MM.1S (cell line): Measurements from ENCODE around the gene KRTAP6-1.

Experiments
- DNase-seq: peaks from one replicate; pipeline ENCODE4 v3.0.0-alpha.2; 2015
- H2AFZ ChIP-seq: fragments of 300-600 bp; sonication (generic); 2 replicates; pipeline ENCODE4 v1.6.0; 2016; ENCODE audit warnings: antibody characterized with exemption, low read length
- H3F3A ChIP-seq: fragments of 300-600 bp; sonication (generic); 2 replicates; pipeline ENCODE4 v1.6.1; 2016; ENCODE audit warnings: mild to moderate bottlenecking, antibody characterized with exemption, low read length, moderate library complexity, mixed read lengths; ENCODE audit not compliant: insufficient read depth
- H3K27ac ChIP-seq: fragments of 300-600 bp; sonication (generic); 2 replicates; pipeline ENCODE4 v1.5.1; 2016; ENCODE audit warnings: mild to moderate bottlenecking, low read length
- H3K27me3 ChIP-seq: fragments of 300-600 bp; sonication (generic); replicated peaks from 2 replicates; pipeline ENCODE4 v1.6.0; 2016; ENCODE audit warnings: low read length; ENCODE audit not compliant: insufficient read depth
- H3K36me3 ChIP-seq: fragments of 300-600 bp; sonication (generic); replicated peaks from 2 replicates; pipeline ENCODE4 v1.6.1; 2016; ENCODE audit warnings: mild to moderate bottlenecking, low read length, mixed read lengths; ENCODE audit not compliant: insufficient read depth
- H3K4me1 ChIP-seq: fragments of 300-600 bp; sonication (generic); 2 replicates; pipeline ENCODE4 v1.6.1; 2016; ENCODE audit warnings: low read length, mixed read lengths
- H3K4me2 ChIP-seq: fragments of 300-600 bp; sonication (generic); 2 replicates; pipeline ENCODE4 v1.6.0; 2016; ENCODE audit warnings: low read depth, low read length
- H3K4me3 ChIP-seq: fragments of 300-600 bp; sonication (generic); 2 replicates; pipeline ENCODE4 v1.5.1; 2016; ENCODE audit warnings: low read length, mixed read lengths
- H3K79me2 ChIP-seq: fragments of 300-600 bp; sonication (generic); 2 replicates; pipeline ENCODE4 v1.6.1; 2016; ENCODE audit warnings: mixed run types, low read length, mixed read lengths
- H3K9ac ChIP-seq: fragments of 300-600 bp; sonication (generic); 2 replicates; pipeline ENCODE4 v1.6.1; 2016; ENCODE audit warnings: low read length, mixed read lengths
- H3K9me2 ChIP-seq: fragments of 300-600 bp; sonication (generic); replicated peaks from 2 replicates; pipeline ENCODE4 v1.6.1; 2016; ENCODE audit warnings: mild to moderate bottlenecking, low read length, mixed read lengths; ENCODE audit not compliant: insufficient read depth
- H3K9me3 ChIP-seq: fragments of 300-600 bp; sonication (generic); replicated peaks from 2 replicates; pipeline ENCODE4 v1.6.1; 2016; ENCODE audit warnings: mild to moderate bottlenecking, low read length, mixed read lengths; ENCODE audit not compliant: insufficient read depth
- H4K20me1 ChIP-seq: fragments of 300-600 bp; sonication (generic); 2 replicates; pipeline ENCODE4 v1.6.1; 2016; ENCODE audit warnings: mild to moderate bottlenecking, low read length, moderate library complexity, mixed read lengths; ENCODE audit not compliant: insufficient read depth
- EZH2 ChIP-seq: fragments of 300-600 bp; sonication (generic); optimal IDR thresholded peaks from 2 replicates; pipeline ENCODE3; 2017; ENCODE audit warnings: low read depth, mild to moderate bottlenecking, antibody characterized with exemption, low read length, mixed read lengths
- EZH2phosphoT487 ChIP-seq: fragments of 300-600 bp; sonication (generic); IDR thresholded peaks from 2 replicates; pipeline ENCODE4 v1.6.1; 2018; ENCODE audit warnings: antibody characterized with exemption, low read length
- TF ChIP-seq, protein P1 (sequence below): fragments of 300-600 bp; sonication (generic); IDR thresholded peaks from 2 replicates; pipeline ENCODE4 v1.5.1; 2016; ENCODE audit warnings: antibody characterized with exemption, low read length, mixed read lengths

The KRTAP6-1 gene

GRCh38 chr21:30623362-30623761 lies 9.6 kb upstream of the KRTAP6-1 start:
- no peaks in the 10 kb centered on the region for H3K4me1 ChIP-seq
- no peak overlapping the region for H3K9ac ChIP-seq
- no peaks in the 10 kb centered on the region for H3K36me3 ChIP-seq
- no peak for DNase-seq
- no peak for TF ChIP-seq EZH2
- TF ChIP-seq, protein P1, sequence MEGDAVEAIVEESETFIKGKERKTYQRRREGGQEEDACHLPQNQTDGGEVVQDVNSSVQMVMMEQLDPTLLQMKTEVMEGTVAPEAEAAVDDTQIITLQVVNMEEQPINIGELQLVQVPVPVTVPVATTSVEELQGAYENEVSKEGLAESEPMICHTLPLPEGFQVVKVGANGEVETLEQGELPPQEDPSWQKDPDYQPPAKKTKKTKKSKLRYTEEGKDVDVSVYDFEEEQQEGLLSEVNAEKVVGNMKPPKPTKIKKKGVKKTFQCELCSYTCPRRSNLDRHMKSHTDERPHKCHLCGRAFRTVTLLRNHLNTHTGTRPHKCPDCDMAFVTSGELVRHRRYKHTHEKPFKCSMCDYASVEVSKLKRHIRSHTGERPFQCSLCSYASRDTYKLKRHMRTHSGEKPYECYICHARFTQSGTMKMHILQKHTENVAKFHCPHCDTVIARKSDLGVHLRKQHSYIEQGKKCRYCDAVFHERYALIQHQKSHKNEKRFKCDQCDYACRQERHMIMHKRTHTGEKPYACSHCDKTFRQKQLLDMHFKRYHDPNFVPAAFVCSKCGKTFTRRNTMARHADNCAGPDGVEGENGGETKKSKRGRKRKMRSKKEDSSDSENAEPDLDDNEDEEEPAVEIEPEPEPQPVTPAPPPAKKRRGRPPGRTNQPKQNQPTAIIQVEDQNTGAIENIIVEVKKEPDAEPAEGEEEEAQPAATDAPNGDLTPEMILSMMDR, result no peak
- TF ChIP-seq EZH2phosphoT487, result no peak
- no peak overlapping the region for H3K4me3 ChIP-seq
- H3K79me2 ChIP-seq, result no peaks in the 10 kb centered on the region
- H3K27ac ChIP-seq, result no peak overlapping the region
- H4K20me1 ChIP-seq, result no peaks in the 10 kb centered on the region
- no peaks in the 10 kb centered on the region for H3F3A ChIP-seq
- H3K9me3 ChIP-seq, result no peaks in the 10 kb centered on the region
- no peak overlapping the region for H2AFZ ChIP-seq
- no peaks in the 10 kb centered on the region for H3K27me3 ChIP-seq
- no peaks in the 10 kb centered on the region for H3K9me2 ChIP-seq
- no peak overlapping the region for H3K4me2 ChIP-seq

- H2AFZ ChIP-seq, result no peak within 1 kb of the TSS
- TF ChIP-seq EZH2phosphoT487 (no peak), EZH2 (no peak)
- TF ChIP-seq, protein P1, result no peak
- H3K79me2 ChIP-seq, result no peaks in the 10 kb centered on the region
- DNase-seq, result no peak
- no peak within 1 kb of the TSS for H3K4me3 ChIP-seq
- H3K4me1 ChIP-seq, result no peaks in the 10 kb centered on the region
- no peaks in the 10 kb centered on the region for H3F3A ChIP-seq
- no peak within 1 kb of the TSS for H3K9ac ChIP-seq
- H3K27ac ChIP-seq, result no peak within 1 kb of the TSS
- H4K20me1 ChIP-seq, result no peaks in the 10 kb centered on the region
- H3K27me3 ChIP-seq, result no peaks in the 10 kb centered on the region
- no peaks in the 10 kb centered on the region for H3K9me2 ChIP-seq
- no peaks in the 10 kb centered on the region for H3K9me3 ChIP-seq
- no peaks in the 10 kb centered on the region for H3K36me3 ChIP-seq
- H3K4me2 ChIP-seq, result no peak within 1 kb of the TSS
These were observed 6.8 kb upstream of the KRTAP6-1 start, which contains the start of gene KRTAP20-4 for GRCh38 chr21:30620522-30620921. Gene KRTAP20-4 (plus strand): TSS chr21:30620627.

DNA sequence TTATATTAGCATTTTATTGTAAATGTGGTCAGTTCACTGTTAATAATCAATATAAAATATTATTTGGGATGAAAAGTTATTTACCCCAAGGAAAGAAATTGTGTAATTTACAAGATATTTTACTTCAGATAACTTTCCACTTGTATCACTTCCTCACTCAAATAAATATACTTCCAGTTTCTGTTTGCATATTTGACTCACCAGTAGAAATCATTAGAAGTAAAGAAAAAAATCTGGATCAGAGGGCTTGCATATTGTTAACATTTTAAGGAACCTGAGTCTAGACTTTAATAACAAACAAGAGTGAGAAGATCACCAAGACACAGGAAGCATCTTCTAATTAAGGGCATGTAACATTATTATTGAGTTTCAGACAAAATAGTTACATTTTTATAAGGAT lies 6.3 kb upstream of the KRTAP6-1 start:
- no peak for DNase-seq
- Histone ChIP-seq H3K27ac (no peak overlapping the region), H3F3A (no peaks in the 10 kb centered on the region), H3K9me3 (no peaks in the 10 kb centered on the region), H3K36me3 (no peaks in the 10 kb centered on the region), H3K4me1 (no peaks in the 10 kb centered on the region), H3K4me2 (no peak overlapping the region), H3K79me2 (no peaks in the 10 kb centered on the region), H3K9ac (no peak overlapping the region), H3K27me3 (no peaks in the 10 kb centered on the region), H4K20me1 (no peaks in the 10 kb centered on the region), H3K9me2 (no peaks in the 10 kb centered on the region), H3K4me3 (no peak overlapping the region), H2AFZ (no peak overlapping the region)
- TF ChIP-seq EZH2 (no peak), EZH2phosphoT487 (no peak)
- TF ChIP-seq, protein P1, result no peak
